DOHH2 (cell line): Measurements from ENCODE around the gene KDM3A.

Experiments
- CTCF ChIP-seq: fragments of 200-600 bp; sonication (generic); IDR thresholded peaks from one replicate; pipeline ENCODE4 v1.5.1; 2014; ENCODE audit warnings: antibody characterized with exemption, mild to moderate bottlenecking, low read depth, low read length; ENCODE audit not compliant: poor library complexity, severe bottlenecking
- EZH2phosphoT487 ChIP-seq: fragments of 200-600 bp; sonication (generic); IDR thresholded peaks from 2 replicates; pipeline ENCODE4 v1.6.1; 2017; ENCODE audit warnings: borderline replicate concordance, mild to moderate bottlenecking, antibody characterized with exemption, low read length, moderate library complexity, mixed read lengths

GRCh38 chr2:86476918-86477317 lies 35.7 kb downstream of the KDM3A start:
- no peak for TF ChIP-seq EZH2phosphoT487
- TF ChIP-seq CTCF, result no peak
